GM18511 (cell line): ENCODE data around the gene TAF7L.
"Not testable (repeated sequence)": the region's sequence is repeated elsewhere in the genome, so short reads cannot be mapped to it uniquely, and the experiment has no call there.

Experiments
- ATAC-seq: cut with Tn5 transposase; IDR thresholded peaks from one replicate; pipeline ENCODE4 v1.9.1; 2021; ENCODE audit warnings: mild to moderate bottlenecking, moderate library complexity; ENCODE audit not compliant: unreplicated experiment

The TAF7L gene, protein sequence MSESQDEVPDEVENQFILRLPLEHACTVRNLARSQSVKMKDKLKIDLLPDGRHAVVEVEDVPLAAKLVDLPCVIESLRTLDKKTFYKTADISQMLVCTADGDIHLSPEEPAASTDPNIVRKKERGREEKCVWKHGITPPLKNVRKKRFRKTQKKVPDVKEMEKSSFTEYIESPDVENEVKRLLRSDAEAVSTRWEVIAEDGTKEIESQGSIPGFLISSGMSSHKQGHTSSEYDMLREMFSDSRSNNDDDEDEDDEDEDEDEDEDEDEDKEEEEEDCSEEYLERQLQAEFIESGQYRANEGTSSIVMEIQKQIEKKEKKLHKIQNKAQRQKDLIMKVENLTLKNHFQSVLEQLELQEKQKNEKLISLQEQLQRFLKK

GRCh38 chrX:101290957-101291603 lies at the start of gene TAF7L:
Gene TAF7L (minus strand): TSS chrX:101291334. CDS start chrX:101287543, 3,791 bp downstream.
- ATAC-seq = no peak

- no peak for ATAC-seq
These were observed 46.7 kb upstream of the TAF7L start for GRCh38 chrX:101337776-101338271.

DNA sequence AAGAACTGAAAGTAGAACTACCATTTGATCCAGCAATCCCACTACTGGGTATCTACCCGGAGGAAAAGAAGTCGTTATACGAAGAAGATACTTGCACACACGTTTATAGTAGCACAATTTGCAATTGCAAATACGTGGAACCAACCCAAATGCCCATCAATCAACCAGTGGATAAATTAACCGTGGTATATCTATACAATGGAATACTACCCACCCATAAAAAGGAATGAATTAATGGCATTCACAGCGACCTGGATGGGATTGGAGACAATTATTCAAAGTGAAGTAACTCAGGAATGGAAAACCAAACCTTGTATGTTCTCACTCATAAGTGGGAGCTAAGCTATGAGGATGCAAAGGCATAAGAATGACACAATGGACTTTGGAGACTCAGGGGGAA lies 43.2 kb upstream of the TAF7L start:
- ATAC-seq = not testable (repeated sequence)

DNA sequence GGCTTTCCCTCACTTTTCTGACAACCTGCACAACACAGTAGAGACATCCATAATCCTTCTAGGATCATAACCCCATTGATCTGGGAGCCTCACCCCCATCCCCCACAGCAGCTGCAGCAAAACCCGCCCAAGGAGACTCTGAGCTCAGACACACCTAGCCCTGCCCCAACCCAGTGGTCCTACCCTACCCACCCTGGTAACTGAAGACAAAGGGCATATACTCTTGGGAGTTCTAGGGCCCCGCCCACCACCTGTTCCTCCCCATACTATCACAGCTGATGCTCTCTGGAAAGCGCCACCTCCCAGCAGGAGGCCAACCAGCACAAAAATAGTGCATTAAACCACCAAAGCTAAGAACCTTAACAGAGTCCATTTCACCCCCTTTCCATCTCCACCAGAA lies 35.5 kb upstream of the TAF7L start:
- not testable (repeated sequence) for ATAC-seq

GRCh38 chrX:101303790-101304189 lies 12.7 kb upstream of the TAF7L start:
- ATAC-seq = no peak

DNA sequence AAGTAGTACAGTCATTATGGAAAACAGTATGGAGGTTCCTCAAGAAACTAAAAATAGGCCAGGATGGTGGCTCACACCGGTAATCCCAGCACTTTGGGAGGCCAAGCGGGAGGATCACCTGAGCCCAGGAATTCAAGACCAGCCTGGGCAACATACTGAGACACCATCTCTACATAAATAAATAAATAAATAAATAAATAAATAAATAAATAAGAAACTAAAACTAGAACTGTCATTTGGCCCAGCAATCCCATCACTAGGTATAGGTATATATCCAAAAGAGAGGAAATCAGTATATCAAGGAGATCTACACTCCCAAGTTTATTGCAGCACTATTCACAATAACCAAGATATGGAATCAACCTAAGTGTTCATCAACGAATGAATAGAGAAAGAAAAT lies 4.5 kb upstream of the TAF7L start:
- ATAC-seq = not testable (repeated sequence)

GRCh38 chrX:101287402-101287801 lies 3.7 kb downstream of the TAF7L start:
- ATAC-seq = peak; percentile 81

- no peak for ATAC-seq
These were observed 14.9 kb downstream of the TAF7L start for GRCh38 chrX:101276238-101276637.

- ATAC-seq = no peak
These were observed 16.9 kb downstream of the TAF7L start for GRCh38 chrX:101274198-101274597.

- ATAC-seq = no peak
These were observed 25.2 kb downstream of the TAF7L start for GRCh38 chrX:101265869-101266428.

- no peak for ATAC-seq
These were observed 27.4 kb downstream of the TAF7L start for GRCh38 chrX:101263766-101264165.

DNA sequence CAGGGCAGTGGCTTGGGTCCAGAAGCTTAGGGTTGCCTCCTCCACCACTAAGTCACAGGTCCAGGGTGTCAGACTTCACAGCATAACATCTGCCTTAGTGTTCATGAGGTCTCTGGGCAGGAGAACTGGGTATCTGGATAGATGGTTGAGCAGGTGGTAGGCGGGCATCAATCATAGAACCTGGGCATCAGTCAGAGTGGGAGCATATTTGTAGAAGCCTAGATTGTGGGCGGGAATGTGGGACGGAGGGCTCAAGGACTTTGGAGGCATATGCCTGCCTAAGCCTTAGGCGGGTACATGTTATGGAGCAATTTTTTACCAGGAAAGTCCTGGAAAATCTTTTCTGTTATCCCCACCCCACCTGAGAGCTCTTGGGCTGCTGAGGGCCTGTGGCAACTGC lies 28.5 kb downstream of the TAF7L start:
- ATAC-seq = no peak

DNA sequence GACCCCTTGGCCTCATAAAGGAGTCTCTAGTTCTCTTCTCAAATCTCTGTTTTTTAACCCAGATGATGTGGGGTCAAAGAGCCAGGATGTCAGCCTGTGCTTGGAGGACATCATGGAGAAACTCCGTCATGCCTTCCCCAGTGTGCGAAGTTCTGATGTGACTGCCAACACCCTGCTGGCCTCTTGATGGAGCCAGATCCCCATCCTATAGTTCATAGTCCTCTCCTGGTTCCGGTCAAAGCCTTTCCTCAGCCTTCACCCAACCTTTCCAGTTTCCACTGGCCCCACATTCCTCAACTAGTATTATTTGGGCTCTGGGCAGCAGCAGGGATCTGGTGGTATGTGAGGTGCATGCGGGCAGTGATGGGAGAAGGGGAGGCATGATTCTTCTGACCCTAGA lies 30.7 kb downstream of the TAF7L start:
- ATAC-seq = no peak

DNA sequence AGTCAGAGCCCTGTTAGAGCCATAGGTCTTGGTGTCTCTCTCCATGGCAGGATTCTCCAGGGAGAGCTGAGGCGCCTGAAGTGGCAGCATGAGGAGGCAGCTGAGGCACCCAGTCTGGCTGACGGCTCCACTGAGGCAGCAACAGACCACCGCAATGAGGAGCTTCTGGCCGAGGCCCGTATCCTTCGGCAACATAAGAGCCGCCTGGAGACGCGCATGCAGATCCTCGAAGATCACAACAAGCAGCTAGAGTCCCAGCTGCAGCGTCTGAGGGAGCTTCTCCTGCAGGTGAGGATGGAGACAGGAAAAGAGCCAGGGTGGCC lies 32.9 kb downstream of the TAF7L start:
- no peak for ATAC-seq

- no peak for ATAC-seq
These were observed 33.5 kb downstream of the TAF7L start for GRCh38 chrX:101257448-101258258.

DNA sequence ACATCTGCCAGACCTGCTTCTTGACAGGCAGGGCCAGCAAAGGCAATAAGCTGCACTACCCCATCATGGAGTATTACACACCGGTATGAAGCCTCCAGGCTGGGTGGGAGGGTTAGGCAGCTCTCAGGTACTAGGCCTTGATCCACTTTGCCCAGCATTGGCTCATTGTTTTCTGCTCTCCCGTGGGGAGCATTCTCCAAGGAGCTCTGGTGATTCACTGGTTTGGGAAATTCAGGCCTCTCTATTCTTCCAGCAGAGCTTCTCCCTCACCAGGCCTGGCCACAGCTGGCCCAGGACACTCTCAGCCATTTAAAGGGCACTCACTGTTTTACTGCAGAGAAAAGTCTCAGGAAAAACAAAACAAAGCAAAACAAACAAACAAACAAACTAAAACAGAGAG lies 38.5 kb downstream of the TAF7L start:
- no peak for ATAC-seq

GRCh38 chrX:101241531-101241930 lies 49.6 kb downstream of the TAF7L start:
- ATAC-seq = no peak

GRCh38 chrX:101237041-101237440 lies 54.1 kb downstream of the TAF7L start:
- no peak for ATAC-seq

GRCh38 chrX:101232316-101232715 lies 58.8 kb downstream of the TAF7L start:
- ATAC-seq = no peak

DNA sequence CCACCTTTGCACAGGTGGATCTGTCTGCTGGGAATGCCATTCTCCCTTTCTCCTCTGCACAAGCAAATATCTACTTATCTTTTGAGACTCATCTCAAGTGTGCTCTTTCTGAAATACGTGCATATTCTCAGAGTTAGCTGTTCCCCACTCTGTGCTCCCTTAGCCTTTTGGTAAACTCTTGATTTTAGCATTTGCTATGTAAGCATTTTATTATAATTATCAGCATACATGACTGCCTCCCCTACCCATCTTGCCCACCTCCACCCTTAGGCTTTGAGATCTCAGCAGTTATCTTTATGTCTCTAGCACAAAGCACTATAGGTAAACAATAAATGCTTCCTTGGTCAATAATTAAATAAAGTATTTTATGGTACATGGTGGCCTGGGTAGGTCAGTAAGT lies 60.1 kb downstream of the TAF7L start:
- no peak for ATAC-seq

- ATAC-seq = no peak
These were observed 60.5 kb downstream of the TAF7L start for GRCh38 chrX:101230636-101231035.
